HG03139 (cell line): ENCODE results near the gene REEP1.

Experiments
- ATAC-seq: cut with Tn5 transposase; IDR thresholded peaks from one replicate; pipeline ENCODE4 v1.9.1; 2021; ENCODE audit not compliant: unreplicated experiment

The REEP1 gene

GRCh38 chr2:86226636-86227520 is 110.5 kb downstream of the REEP1 start:
- no peak for ATAC-seq

- no peak for ATAC-seq
Observed at GRCh38 chr2:86226070-86226469, 111.4 kb downstream of the REEP1 start.

- ATAC-seq: peak; percentile 71
Observed at GRCh38 chr2:86225581-86225980, 111.8 kb downstream of the REEP1 start.

GRCh38 chr2:86224645-86225355 is 112.6 kb downstream of the REEP1 start:
- ATAC-seq: no peak

GRCh38 chr2:86223927-86224560 is 113.4 kb downstream of the REEP1 start:
- no peak for ATAC-seq

- ATAC-seq: no peak
Observed at GRCh38 chr2:86223140-86223926, 114.1 kb downstream of the REEP1 start.

GRCh38 chr2:86221066-86221684 is 116.3 kb downstream of the REEP1 start:
- no peak for ATAC-seq

- ATAC-seq: no peak
Observed at GRCh38 chr2:86219896-86220295, 117.5 kb downstream of the REEP1 start.

GRCh38 chr2:86218124-86218523 is 119.3 kb downstream of the REEP1 start:
- ATAC-seq: no peak

GRCh38 chr2:86216575-86217555 is 120.6 kb downstream of the REEP1 start:
- ATAC-seq: no peak

- ATAC-seq: no peak
Observed at GRCh38 chr2:86214503-86214832, 123.0 kb downstream of the REEP1 start.

GRCh38 chr2:86213699-86214502 is 123.5 kb downstream of the REEP1 start:
- ATAC-seq: no peak

- ATAC-seq: no peak
Observed at GRCh38 chr2:86213056-86213455, 124.4 kb downstream of the REEP1 start.

- no peak for ATAC-seq
Observed at GRCh38 chr2:86211796-86212188, 125.6 kb downstream of the REEP1 start.

GRCh38 chr2:86211033-86211795 is 126.2 kb downstream of the REEP1 start:
- no peak for ATAC-seq

- ATAC-seq: no peak
Observed at GRCh38 chr2:86204458-86204857, 133.0 kb downstream of the REEP1 start.

GRCh38 chr2:86203614-86204013 is 133.8 kb downstream of the REEP1 start:
- ATAC-seq: no peak

GRCh38 chr2:86202702-86203101 is 134.7 kb downstream of the REEP1 start:
- no peak for ATAC-seq
